NCI-H2107 treated with DMSO at 0.1 percent for 48 hours (cell line): ENCODE data around the gene HPS1.

ENCODE experiments used
- DNase-seq: peaks from one replicate; lab custom pipeline; 2025; ENCODE audit not compliant: unreplicated experiment; lab: John Stamatoyannopoulos, UW

The HPS1 gene

GRCh38 chr10:98465866-98466265 lies 19.1 kb upstream of the HPS1 start:
- no peak for DNase-seq

GRCh38 chr10:98463976-98464754 lies 17.4 kb upstream of the HPS1 start:
- no peak for DNase-seq

GRCh38 chr10:98463016-98463415 lies 16.3 kb upstream of the HPS1 start:
- no peak for DNase-seq

- no peak for DNase-seq
Observed at GRCh38 chr10:98461500-98461842, 14.7 kb upstream of the HPS1 start.

GRCh38 chr10:98460837-98461499 lies 14.2 kb upstream of the HPS1 start:
- DNase-seq = no peak

- DNase-seq = no peak
Observed at GRCh38 chr10:98458809-98459784, 12.4 kb upstream of the HPS1 start.

- DNase-seq = no peak
Observed at GRCh38 chr10:98457721-98458120, 11.0 kb upstream of the HPS1 start.

GRCh38 chr10:98456686-98457482 lies 10.1 kb upstream of the HPS1 start:
- DNase-seq = no peak

- DNase-seq = no peak
Observed at GRCh38 chr10:98456043-98456570, 9.4 kb upstream of the HPS1 start.

GRCh38 chr10:98453729-98454128 lies 7.0 kb upstream of the HPS1 start:
- DNase-seq = no peak

- no peak for DNase-seq
Observed at GRCh38 chr10:98450618-98451017, 3.9 kb upstream of the HPS1 start.

- DNase-seq = no peak
Observed at GRCh38 chr10:98449287-98449686, 2.6 kb upstream of the HPS1 start.

- DNase-seq = no peak
Observed at GRCh38 chr10:98446151-98446660, 529 bp downstream of the HPS1 start.

- no peak for DNase-seq
Observed at GRCh38 chr10:98445200-98445812, 1.4 kb downstream of the HPS1 start.

- no peak for DNase-seq
Observed at GRCh38 chr10:98444314-98445006, 2.3 kb downstream of the HPS1 start.

GRCh38 chr10:98438715-98439114 lies 8.0 kb downstream of the HPS1 start:
- no peak for DNase-seq

GRCh38 chr10:98436704-98437103 lies 10.0 kb downstream of the HPS1 start:
- no peak for DNase-seq

GRCh38 chr10:98435178-98435577 lies 11.6 kb downstream of the HPS1 start:
- no peak for DNase-seq
